RWPE1 (cell line): ENCODE results near the gene CCDC188.
A peak's percentile ranks its signal among the peaks of the same experiment; 100 is the strongest.

Experiments
- CTCF ChIA-PET: fragments of 350-600 bp; sonication (Branson Sonifier 250); formaldehyde crosslinking; extraction: SDS; loops from one replicate; lab custom pipeline; 2021; lab: Yijun Ruan, JAX
- POLR2A ChIA-PET: fragments of 400-600 bp; formaldehyde crosslinking; extraction: SDS; loops from one replicate; lab custom pipeline; 2020; ENCODE audit warnings: antibody characterized with exemption; ENCODE audit not compliant: low non-redundant PET; lab: Yijun Ruan, JAX
- DNase-seq: peaks from one replicate; pipeline ENCODE4 v3.0.0; 2012; ENCODE audit warnings: low spot score
- H3K27ac ChIP-seq: fragments of 450-650 bp; 2 replicates; pipeline ENCODE4 v1.5.1; 2017
- TF ChIP-seq, protein P1 (sequence below): fragments of 450-650 bp; conservative IDR thresholded peaks from 2 replicates; pipeline ENCODE4 v1.5.1; 2017; ENCODE audit warnings: low read depth, mild to moderate bottlenecking

Gene CCDC188

DNA sequence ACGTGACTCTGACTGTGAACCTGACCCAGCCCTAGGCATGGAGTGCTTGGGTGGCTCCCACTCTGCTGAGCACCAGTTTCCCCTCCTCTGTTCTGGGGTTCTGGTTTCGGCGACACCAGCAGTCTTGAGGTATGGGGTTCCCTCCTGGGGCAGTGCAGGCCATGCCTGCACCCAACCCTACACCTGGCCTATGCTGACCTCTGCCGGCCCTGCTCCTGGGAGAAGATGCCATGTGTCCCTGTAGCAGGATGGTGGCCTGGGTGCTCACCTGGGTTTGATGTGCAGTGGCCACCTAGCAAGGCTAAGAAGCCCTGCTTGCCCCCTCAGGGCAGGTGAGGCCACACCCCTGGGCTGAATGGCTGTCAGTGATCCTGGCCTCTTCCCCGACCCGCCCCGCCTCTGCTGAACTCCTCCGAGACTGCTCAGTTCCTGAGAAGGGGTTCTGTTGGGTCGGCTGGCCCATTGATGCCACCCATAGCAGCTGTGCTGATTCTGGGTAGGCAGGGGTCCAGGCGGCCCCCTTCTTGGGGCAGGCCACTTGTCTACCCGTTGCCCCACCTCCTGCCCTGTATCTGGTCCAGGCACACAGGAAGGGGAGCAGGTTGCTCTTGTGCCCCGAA is 16.8 kb downstream of the CCDC188 start:
- DNase-seq: no peak
- H3K27ac ChIP-seq: peak overlapping the region; percentile 86
- CTCF ChIA-PET: no interaction called here
- TF ChIP-seq, protein P1, sequence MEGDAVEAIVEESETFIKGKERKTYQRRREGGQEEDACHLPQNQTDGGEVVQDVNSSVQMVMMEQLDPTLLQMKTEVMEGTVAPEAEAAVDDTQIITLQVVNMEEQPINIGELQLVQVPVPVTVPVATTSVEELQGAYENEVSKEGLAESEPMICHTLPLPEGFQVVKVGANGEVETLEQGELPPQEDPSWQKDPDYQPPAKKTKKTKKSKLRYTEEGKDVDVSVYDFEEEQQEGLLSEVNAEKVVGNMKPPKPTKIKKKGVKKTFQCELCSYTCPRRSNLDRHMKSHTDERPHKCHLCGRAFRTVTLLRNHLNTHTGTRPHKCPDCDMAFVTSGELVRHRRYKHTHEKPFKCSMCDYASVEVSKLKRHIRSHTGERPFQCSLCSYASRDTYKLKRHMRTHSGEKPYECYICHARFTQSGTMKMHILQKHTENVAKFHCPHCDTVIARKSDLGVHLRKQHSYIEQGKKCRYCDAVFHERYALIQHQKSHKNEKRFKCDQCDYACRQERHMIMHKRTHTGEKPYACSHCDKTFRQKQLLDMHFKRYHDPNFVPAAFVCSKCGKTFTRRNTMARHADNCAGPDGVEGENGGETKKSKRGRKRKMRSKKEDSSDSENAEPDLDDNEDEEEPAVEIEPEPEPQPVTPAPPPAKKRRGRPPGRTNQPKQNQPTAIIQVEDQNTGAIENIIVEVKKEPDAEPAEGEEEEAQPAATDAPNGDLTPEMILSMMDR: no peak
- POLR2A ChIA-PET: no interaction called here

DNA sequence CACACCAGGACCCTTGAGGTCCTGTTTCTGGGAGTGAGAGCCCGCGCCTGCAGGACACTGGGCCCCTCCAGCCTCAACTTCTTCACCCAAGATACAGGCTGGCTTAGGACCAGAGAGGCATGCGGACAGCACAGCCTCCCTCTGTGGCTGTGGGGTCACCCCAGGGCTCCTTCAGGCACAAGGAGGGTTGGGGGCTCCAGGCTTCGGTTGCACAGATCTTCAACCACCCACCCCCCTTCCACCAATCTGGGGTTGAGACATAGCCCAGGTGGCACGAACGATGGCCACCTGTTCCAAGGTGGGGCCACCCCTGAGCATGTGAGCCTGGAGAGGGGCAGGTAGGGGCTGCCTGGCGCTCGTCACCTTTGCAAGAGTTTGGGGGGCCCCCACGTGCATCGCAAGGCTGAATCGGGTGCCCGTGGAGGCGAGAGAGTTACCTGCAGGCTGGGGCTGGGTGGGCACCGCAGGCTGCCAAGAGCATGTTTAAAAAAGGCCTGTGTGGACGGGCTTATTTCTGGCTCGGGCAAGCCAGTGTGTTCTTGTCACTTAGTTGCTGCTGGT is 18.1 kb downstream of the CCDC188 start:
- no peak for DNase-seq
- peak overlapping the region; percentile 86 for H3K27ac ChIP-seq
- ChIA-PET POLR2A (no interaction called here), CTCF (no interaction called here)
- TF ChIP-seq, protein P1: no peak

DNA sequence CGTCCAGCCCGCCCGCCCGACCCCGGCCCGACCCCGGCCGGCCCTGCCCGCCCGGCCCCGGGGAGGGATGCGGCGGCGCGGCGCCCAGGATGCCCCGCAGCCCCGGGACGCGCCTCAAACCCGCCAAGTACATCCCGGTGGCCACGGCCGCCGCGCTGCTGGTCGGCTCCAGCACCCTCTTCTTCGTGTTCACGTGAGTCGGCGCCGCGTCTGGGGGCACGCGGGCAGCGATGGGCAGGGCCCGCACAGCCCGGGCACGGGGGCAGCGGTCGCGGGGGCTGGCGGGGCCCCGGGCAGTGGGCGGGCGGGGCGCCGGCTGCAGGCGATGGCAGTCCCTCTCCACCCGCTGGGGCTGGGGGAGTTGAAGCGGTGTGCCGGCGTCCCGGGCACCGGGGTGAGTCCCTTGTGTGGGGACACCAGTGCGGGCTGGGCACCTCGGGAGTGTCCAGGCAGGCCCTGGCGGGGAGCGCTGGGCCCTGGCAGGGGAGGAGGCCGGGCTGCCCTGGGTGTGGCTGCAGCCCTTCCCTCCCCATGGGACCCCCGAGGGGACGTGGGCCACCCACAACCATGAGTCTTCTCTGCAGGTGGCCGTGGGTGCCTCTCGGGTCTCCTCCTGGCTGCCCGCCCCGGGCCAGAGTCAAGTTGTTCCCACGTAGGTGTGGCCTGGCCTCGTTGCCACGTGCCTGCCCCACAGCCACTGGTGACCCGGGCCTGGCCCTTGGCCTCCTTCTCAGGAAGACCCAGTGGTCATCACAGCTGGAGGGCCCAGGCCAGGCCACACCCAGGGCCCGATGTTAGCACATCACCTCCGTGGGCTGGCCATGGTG is 18.8 kb downstream of the CCDC188 start:
- peak overlapping the region; percentile 86 for H3K27ac ChIP-seq
- CTCF ChIA-PET: no interaction called here
- TF ChIP-seq, protein P1: no peak
- POLR2A ChIA-PET: no interaction called here
- no peak for DNase-seq

DNA sequence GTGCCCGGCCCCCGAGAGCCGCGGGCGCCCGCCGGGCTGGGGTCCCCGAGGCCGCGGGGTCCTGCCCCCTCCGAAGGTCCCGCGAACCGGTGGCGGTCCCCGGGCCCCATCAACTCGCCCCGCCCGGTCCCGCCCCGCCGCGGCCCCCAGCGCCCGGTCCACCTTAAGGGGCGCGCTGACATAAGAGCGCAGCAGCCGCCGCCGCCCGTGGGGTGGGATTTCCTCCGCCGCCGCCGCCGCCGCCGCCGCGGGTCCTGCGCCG is 19.3 kb downstream of the CCDC188 start, which contains the start of gene ZDHHC8:
Gene ZDHHC8 (plus strand): TSS at position 208 of the 262 bp plus-strand sequence. CDS start 144 bp downstream, outside the sequence.
- ChIA-PET POLR2A (no interaction called here), CTCF (no interaction called here)
- no peak for DNase-seq
- TF ChIP-seq, protein P1: no peak
- H3K27ac ChIP-seq: peak within 1 kb of the TSS; percentile 86

DNA sequence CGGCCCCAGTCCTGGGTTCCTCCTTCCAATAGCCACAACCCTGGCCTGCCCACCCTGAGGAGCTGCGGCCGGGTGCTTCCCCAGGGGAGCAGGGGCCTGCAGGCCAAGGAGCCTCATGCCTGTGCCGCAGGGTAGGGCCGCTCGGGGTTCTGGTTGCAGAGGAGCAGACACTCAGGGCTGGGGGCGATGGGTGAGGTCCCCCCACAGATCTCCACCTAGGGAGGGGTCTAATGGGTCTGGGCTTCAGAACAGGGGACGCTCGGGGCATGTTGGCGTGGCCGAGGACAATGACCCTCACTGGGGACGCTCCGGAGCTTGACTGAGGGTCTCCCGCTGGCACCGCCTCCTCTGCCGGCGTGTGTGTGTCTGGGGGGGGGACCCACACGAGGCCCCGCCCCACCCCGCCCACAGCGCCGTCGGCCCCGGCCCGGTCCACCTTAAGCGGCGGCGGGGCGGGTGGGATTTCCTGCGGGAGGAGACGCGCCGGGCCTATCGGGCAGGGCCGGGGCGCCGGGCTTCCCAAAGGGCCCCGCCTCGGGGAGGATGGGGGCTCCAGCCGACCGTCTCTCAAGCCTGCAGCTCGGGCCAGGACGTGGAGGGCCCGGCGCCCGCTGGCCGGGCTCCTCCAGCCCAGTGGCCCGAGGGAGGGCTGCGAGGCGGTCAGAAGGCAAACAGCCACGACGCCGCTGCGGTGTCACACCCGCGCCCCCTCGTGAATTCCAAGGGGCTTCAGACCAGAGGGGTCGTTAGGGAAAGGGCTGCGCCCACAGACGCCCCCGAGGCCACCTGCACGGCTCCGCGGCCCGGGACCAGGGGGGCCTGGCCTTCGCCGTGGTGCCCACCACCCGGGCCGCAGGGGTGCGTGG is 19.9 kb downstream of the CCDC188 start:
- H3K27ac ChIP-seq: peak overlapping the region; percentile 86
- TF ChIP-seq, protein P1: no peak
- POLR2A ChIA-PET: no interaction called here
- CTCF ChIA-PET: interaction anchor here (0.6 kb wide), 2 partner anchors 65 to 283 kb away, joined by 3 read pairs; no protein-coding TSS in a partner anchor
- peak; percentile 53 for DNase-seq

DNA sequence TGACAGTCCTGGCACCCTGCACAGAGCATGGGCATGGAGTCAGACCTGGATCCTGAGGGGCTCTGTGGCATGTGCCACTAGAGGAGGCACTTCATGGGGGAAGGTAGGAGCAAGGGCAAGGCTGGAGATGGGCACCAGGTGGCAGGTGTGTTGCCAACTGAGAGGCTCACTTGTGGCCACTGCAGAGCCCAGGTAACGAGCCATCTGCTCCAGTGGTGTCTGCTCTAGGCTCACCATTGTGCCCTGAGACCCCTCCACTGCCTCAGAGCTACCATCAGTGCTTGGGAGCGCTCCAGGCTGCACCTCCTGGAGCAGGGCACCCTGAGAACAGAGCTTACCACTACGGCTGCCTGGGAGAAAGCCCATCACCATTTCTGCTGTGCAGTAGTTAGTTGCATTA is 20.5 kb downstream of the CCDC188 start:
- DNase-seq: no peak

More for the DNA sequence above, 20.5 kb downstream of the CCDC188 start:
- CTCF ChIA-PET: interaction anchor here (0.6 kb wide), 1 partner anchor 65 kb away, joined by 3 read pairs; no protein-coding TSS in a partner anchor
- TF ChIP-seq, protein P1: no peak
- peak overlapping the region; percentile 86 for H3K27ac ChIP-seq
- POLR2A ChIA-PET: no interaction called here
